ENCODE measurements around the gene ZBTB17. TPM values are rescaled to one million over a fixed set of nuclear protein-coding genes. Genes with fewer than 3 reads are reported as not detected.

The ZBTB17 gene
- total and polyA plus RNA-seq, 9 of the 15 experiments (the other 6 are each of a cell fraction or from before 2014, with no cell fraction given) = 1.1 to 53.4 (median 29.6) TPM

DNA sequence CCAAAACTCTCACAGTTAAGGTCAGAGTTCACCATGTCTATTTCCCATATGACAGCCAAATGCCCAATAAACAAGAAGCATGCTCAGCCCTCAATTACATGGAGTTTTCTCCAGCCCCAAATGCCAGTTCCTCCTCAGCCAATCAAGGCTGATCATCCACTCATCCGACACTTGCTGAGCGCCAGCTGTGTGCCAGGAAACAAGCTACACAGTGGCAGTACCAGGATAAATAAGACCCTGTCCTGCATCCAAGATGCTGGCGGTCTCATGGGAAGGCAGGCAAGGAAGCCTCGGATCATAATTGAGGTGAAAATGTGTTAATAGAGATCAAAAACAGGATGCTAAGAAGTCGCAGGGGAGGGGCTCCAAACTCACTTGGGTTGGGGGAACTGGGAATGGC, 7.7 kb downstream of the ZBTB17 start:
- TF ChIP-seq, protein P1, sequence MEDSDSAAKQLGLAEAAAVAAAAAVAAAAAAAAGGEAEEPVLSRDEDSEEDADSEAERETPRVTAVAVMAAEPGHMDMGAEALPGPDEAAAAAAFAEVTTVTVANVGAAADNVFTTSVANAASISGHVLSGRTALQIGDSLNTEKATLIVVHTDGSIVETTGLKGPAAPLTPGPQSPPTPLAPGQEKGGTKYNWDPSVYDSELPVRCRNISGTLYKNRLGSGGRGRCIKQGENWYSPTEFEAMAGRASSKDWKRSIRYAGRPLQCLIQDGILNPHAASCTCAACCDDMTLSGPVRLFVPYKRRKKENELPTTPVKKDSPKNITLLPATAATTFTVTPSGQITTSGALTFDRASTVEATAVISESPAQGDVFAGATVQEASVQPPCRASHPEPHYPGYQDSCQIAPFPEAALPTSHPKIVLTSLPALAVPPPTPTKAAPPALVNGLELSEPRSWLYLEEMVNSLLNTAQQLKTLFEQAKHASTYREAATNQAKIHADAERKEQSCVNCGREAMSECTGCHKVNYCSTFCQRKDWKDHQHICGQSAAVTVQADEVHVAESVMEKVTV (CRISPR knock-in tag; IDR thresholded peaks at IDR 0.05) = no peak
- TF ChIP-seq POLR2G (IDR thresholded peaks at IDR 0.05; ENCODE audit: low read depth, low read length) (no peak), SOX6 (IDR thresholded peaks at IDR 0.05) (no peak), ZSCAN32 (CRISPR knock-in tag; IDR thresholded peaks at IDR 0.05) (no peak), ZKSCAN1 (IDR thresholded peaks at IDR 0.05; ENCODE audit: low read depth, low read length) (no peak), ZFX (CRISPR knock-in tag; IDR thresholded peaks at IDR 0.05) (no peak), POLR2A (conservative IDR thresholded peaks at IDR 0.05) (no peak), SMARCB1 (IDR thresholded peaks at IDR 0.05; ENCODE audit: insufficient read length, low read depth) (no peak), YY1 (IDR thresholded peaks at IDR 0.05; ENCODE audit: borderline replicate concordance in 1 of 3, control insufficient read depth in 1 of 3, extremely low read depth in 1 of 3, insufficient read depth in 3 of 3, insufficient read length in 1 of 3, insufficient replicate concordance in 2 of 3, low read depth in 1 of 3, low read length in 2 of 3) (no peak), XRCC5 (IDR thresholded peaks at IDR 0.05; ENCODE audit: low read depth, low read length) (no peak), MAZ (CRISPR knock-in tag; conservative IDR thresholded peaks at IDR 0.05 in 1 of 2, IDR thresholded peaks at IDR 0.05 in 1 of 2) (no peak)
- TF ChIP-seq, protein P2, sequence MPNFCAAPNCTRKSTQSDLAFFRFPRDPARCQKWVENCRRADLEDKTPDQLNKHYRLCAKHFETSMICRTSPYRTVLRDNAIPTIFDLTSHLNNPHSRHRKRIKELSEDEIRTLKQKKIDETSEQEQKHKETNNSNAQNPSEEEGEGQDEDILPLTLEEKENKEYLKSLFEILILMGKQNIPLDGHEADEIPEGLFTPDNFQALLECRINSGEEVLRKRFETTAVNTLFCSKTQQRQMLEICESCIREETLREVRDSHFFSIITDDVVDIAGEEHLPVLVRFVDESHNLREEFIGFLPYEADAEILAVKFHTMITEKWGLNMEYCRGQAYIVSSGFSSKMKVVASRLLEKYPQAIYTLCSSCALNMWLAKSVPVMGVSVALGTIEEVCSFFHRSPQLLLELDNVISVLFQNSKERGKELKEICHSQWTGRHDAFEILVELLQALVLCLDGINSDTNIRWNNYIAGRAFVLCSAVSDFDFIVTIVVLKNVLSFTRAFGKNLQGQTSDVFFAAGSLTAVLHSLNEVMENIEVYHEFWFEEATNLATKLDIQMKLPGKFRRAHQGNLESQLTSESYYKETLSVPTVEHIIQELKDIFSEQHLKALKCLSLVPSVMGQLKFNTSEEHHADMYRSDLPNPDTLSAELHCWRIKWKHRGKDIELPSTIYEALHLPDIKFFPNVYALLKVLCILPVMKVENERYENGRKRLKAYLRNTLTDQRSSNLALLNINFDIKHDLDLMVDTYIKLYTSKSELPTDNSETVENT (CRISPR knock-in tag; IDR thresholded peaks at IDR 0.05) = no peak
- TF ChIP-seq, protein P3, sequence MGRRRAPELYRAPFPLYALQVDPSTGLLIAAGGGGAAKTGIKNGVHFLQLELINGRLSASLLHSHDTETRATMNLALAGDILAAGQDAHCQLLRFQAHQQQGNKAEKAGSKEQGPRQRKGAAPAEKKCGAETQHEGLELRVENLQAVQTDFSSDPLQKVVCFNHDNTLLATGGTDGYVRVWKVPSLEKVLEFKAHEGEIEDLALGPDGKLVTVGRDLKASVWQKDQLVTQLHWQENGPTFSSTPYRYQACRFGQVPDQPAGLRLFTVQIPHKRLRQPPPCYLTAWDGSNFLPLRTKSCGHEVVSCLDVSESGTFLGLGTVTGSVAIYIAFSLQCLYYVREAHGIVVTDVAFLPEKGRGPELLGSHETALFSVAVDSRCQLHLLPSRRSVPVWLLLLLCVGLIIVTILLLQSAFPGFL (CRISPR knock-in tag; IDR thresholded peaks at IDR 0.05) = no peak
- no peak overlapping the region for H3K4me2 ChIP-seq (ENCODE audit: insufficient read depth, low read length)
- CTCF ChIA-PET (ENCODE audit: low intra/inter-chr PET ratio) = no interaction called here
- DNase-seq (ENCODE audit: extremely low read depth in 1 of 4, low spot score in 3 of 4) (no peak), FAIRE-seq (no peak), ATAC-seq (no peak)
- no peak overlapping the region for H2AFZ ChIP-seq (ENCODE audit: low read depth, low read length)
- POLR2A ChIA-PET = interaction anchor here (1.1 to 1.2 kb wide), 2 partner anchors 8 to 12 kb away, joined by 4 read pairs; no protein-coding TSS in a partner anchor
- H3K27ac ChIP-seq (ENCODE audit: extremely low read depth, low read depth, low read length) = no peak overlapping the region
- H3K36me3 ChIP-seq (ENCODE audit: control insufficient read depth, insufficient read depth, low read length) = peaks cover 63% of the 10 kb centered on the region
- H3K4me1 ChIP-seq (replicated peaks in 1 of 2; ENCODE audit: control insufficient read depth in 2 of 2, insufficient read depth in 2 of 2, low read length in 2 of 2) = no peaks in the 10 kb centered on the region; a peak in 1 of 5 replicates
- 69% methylated on average over 5 of the region's 5 CpGs for WGBS (ENCODE audit: insufficient coverage, low coverage, missing lambda C conversion rate)
- no peak overlapping the region for H3K9ac ChIP-seq (ENCODE audit: insufficient read depth in 1 of 2, low read depth in 2 of 2, low read length in 2 of 2)
- BruUV-seq (replicated peaks) = no TSS peak
- in situ Hi-C loops (cut with MboI) (no loop called here), intact Hi-C loops (cut with micrococcal nuclease) (no loop called here)
- no peaks in the 10 kb centered on the region for H3K27me3 ChIP-seq (ENCODE audit: control insufficient read depth in 2 of 2, insufficient read depth in 2 of 2, low read length in 2 of 2)
- no peaks in the 10 kb centered on the region for H3K9me1 ChIP-seq (ENCODE audit: control insufficient read depth, insufficient read depth, low read length)
- no peak overlapping the region for H3K4me3 ChIP-seq
- no peaks in the 10 kb centered on the region for H3K9me3 ChIP-seq (replicated peaks; ENCODE audit: control insufficient read depth, insufficient read depth, low read depth, low read length)
- H3K79me2 ChIP-seq (ENCODE audit: control insufficient read depth, insufficient read depth, low read length) = peaks cover 45% of the 10 kb centered on the region
- H4K20me1 ChIP-seq (replicated peaks; ENCODE audit: control insufficient read depth, insufficient read depth, low read length) = no peaks in the 10 kb centered on the region

Measured in K562 (cell line).